Colonic mucosa (tissue), 4 donors: ENCODE data around the gene CLASP2. TPM values are rescaled to one million over a fixed set of nuclear protein-coding genes. Genes with fewer than 3 reads are reported as not detected.

Experiments used
- DNase-seq: peaks from one replicate; pipeline ENCODE4 v3.0.0-alpha.2; 2020
- H3K27ac ChIP-seq: fragments of 200-600 bp; one replicate; pipeline ENCODE4 v1.8.0; 2021
- H3K27me3 ChIP-seq: fragments of 200-600 bp; one replicate; pipeline ENCODE4 v1.8.0; 2021
- H3K36me3 ChIP-seq: fragments of 200-600 bp; one replicate; pipeline ENCODE4 v1.8.0; 2021
- H3K4me1 ChIP-seq: fragments of 200-600 bp; one replicate; pipeline ENCODE4 v1.8.0; 2021; ENCODE audit warnings: mild to moderate bottlenecking
- H3K4me3 ChIP-seq: fragments of 200-600 bp; one replicate; pipeline ENCODE4 v1.8.0; 2021
- H3K9ac ChIP-seq, 2 donors: one replicate each; pipeline ENCODE4 v1.7.0; 2013; ENCODE audit warnings: control low read depth in 2 of 2, low read depth in 2 of 2, low read length in 2 of 2
- H3K9me3 ChIP-seq: fragments of 200-600 bp; one replicate; pipeline ENCODE4 v1.8.0; 2021
- CTCF ChIP-seq: fragments of 200-600 bp; IDR thresholded peaks from one replicate; pipeline ENCODE4 v1.8.0; 2022; ENCODE audit warnings: antibody characterized with exemption, mild to moderate bottlenecking
- intact Hi-C: fragments of 100-400 bp; cut with DNase I; formaldehyde crosslinking; loops from one replicate; pipeline ENCODE4 v1.14.1; 2022
- total RNA-seq, 2 donors: library from RNA; stranded (reverse); fragmentation: NEBNext Ultra II Directional in 1 of 2; extraction: Animal tissue kit (Norgen Biotek cat#: 25700) in 1 of 2; gene quantifications; one replicate each; pipeline ENCODE4 v1.2.1, GENCODE V29; 2021
- donor health status: healthy.
- donor health status: DM: no; HTN: no; CAD: no.
- donor health status: DM: no; HTN: no; CAD: no.

CLASP2 gene
- total RNA-seq, 2 donors from 2014 or later = 37.4 to 40.9 TPM

- no peaks in the 10 kb centered on the region for H3K4me1 ChIP-seq
- no peak overlapping the region for H3K27ac ChIP-seq
- no peak for TF ChIP-seq CTCF
- H3K27me3 ChIP-seq = no peaks in the 10 kb centered on the region
- intact Hi-C loops = no loop called here
- DNase-seq = no peak
- no peak overlapping the region for H3K4me3 ChIP-seq
- H3K9me3 ChIP-seq = no peaks in the 10 kb centered on the region
- no peaks in the 10 kb centered on the region for H3K36me3 ChIP-seq
- H3K9ac ChIP-seq = no peak overlapping the region
Observed at GRCh38 chr3:33624756-33625155, 93.3 kb downstream of the CLASP2 start.

GRCh38 chr3:33613041-33613440 lies 105.0 kb downstream of the CLASP2 start:
- no peaks in the 10 kb centered on the region for H3K9me3 ChIP-seq
- no peak overlapping the region for H3K9ac ChIP-seq
- H3K27me3 ChIP-seq = no peaks in the 10 kb centered on the region
- H3K4me3 ChIP-seq = no peak overlapping the region
- H3K27ac ChIP-seq = no peak overlapping the region
- no peaks in the 10 kb centered on the region for H3K36me3 ChIP-seq
- intact Hi-C loops = no loop called here
- no peaks in the 10 kb centered on the region for H3K4me1 ChIP-seq
- no peak for TF ChIP-seq CTCF
- DNase-seq = no peak

GRCh38 chr3:33612607-33613006 lies 105.4 kb downstream of the CLASP2 start:
- Histone ChIP-seq H3K27me3 (no peaks in the 10 kb centered on the region), H3K36me3 (no peaks in the 10 kb centered on the region), H3K9me3 (no peaks in the 10 kb centered on the region), H3K4me3 (no peak overlapping the region), H3K9ac (no peak overlapping the region), H3K27ac (no peak overlapping the region), H3K4me1 (no peaks in the 10 kb centered on the region)
- intact Hi-C loops = no loop called here
- no peak for TF ChIP-seq CTCF
- DNase-seq = no peak

- Histone ChIP-seq H3K27ac (no peak overlapping the region), H3K27me3 (no peaks in the 10 kb centered on the region), H3K36me3 (no peaks in the 10 kb centered on the region), H3K9me3 (no peaks in the 10 kb centered on the region), H3K4me1 (no peaks in the 10 kb centered on the region), H3K4me3 (no peak overlapping the region), H3K9ac (no peak overlapping the region)
- intact Hi-C loops = no loop called here
- no peak for TF ChIP-seq CTCF
- no peak for DNase-seq
Observed at GRCh38 chr3:33602829-33603228, 115.2 kb downstream of the CLASP2 start.

GRCh38 chr3:33597257-33597689 lies 120.8 kb downstream of the CLASP2 start:
- Histone ChIP-seq H3K4me3 (no peak overlapping the region), H3K4me1 (no peaks in the 10 kb centered on the region), H3K9me3 (no peaks in the 10 kb centered on the region), H3K27ac (no peak overlapping the region), H3K36me3 (no peaks in the 10 kb centered on the region), H3K27me3 (no peaks in the 10 kb centered on the region), H3K9ac (no peak overlapping the region)
- intact Hi-C loops = no loop called here
- TF ChIP-seq CTCF = no peak
- DNase-seq = no peak

- no peak for TF ChIP-seq CTCF
- Histone ChIP-seq H3K36me3 (no peaks in the 10 kb centered on the region), H3K4me1 (no peaks in the 10 kb centered on the region), H3K27me3 (no peaks in the 10 kb centered on the region), H3K4me3 (no peak overlapping the region), H3K9me3 (no peaks in the 10 kb centered on the region), H3K9ac (no peak overlapping the region), H3K27ac (no peak overlapping the region)
- DNase-seq = no peak
- intact Hi-C loops = no loop called here
Observed at GRCh38 chr3:33592999-33593398, 125.1 kb downstream of the CLASP2 start.
